Activated CD4-positive, alpha-beta T cell treated with anti-CD3 and anti-CD28 coated beads, Interleukin-2, Interleukin-6, amounts not matched to agents 100 ng/mL and 50 ng/mL, durations not matched to agents 16 hours and 8 hours (primary cell): Measurements from ENCODE around the gene ADGB.
"Not testable (repeated sequence)": the region's sequence is repeated elsewhere in the genome, so short reads cannot be mapped to it uniquely, and the experiment has no call there.

Source experiments
- DNase-seq: peaks from one replicate; pipeline ENCODE4 v3.0.0-alpha.2; 2020

ADGB gene

GRCh38 chr6:146598772-146599405 is at the start of gene ADGB:
Gene ADGB (plus strand): TSS chr6:146598972. CDS start chr6:146599041, 69 bp downstream.
- peak; percentile 16 for DNase-seq

DNA sequence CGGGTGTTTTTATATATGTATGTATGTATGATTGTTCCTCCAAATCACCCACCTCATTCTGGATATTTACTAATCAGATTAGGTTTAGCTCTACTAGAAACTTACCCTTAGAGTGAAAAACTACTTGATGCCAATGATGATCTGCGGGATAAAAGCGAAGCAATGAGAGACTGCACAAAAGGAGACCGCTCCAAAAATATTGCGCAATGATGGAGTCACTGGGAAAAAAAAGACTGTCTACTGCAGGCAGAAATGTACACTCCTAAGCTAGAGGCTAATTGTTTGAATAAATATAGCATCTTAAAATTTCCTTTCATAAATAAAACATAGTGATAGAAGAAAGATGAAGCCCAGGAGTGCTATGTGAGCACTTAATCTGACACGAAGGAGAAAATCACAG is 47.9 kb upstream of the ADGB start:
- no peak for DNase-seq

- DNase-seq, result no peak
These were observed 47.2 kb upstream of the ADGB start for GRCh38 chr6:146551545-146551944.

- no peak for DNase-seq
These were observed 45.2 kb upstream of the ADGB start for GRCh38 chr6:146553377-146554135.

GRCh38 chr6:146560607-146561006 is 38.2 kb upstream of the ADGB start:
- no peak for DNase-seq

- not testable (repeated sequence) for DNase-seq
These were observed 32.1 kb upstream of the ADGB start for GRCh38 chr6:146566661-146567060.

- DNase-seq, result not testable (repeated sequence)
These were observed 30.2 kb upstream of the ADGB start for GRCh38 chr6:146568619-146569018.

GRCh38 chr6:146574211-146574610 is 24.6 kb upstream of the ADGB start:
- no peak for DNase-seq

GRCh38 chr6:146578054-146578453 is 20.7 kb upstream of the ADGB start:
- no peak for DNase-seq

DNA sequence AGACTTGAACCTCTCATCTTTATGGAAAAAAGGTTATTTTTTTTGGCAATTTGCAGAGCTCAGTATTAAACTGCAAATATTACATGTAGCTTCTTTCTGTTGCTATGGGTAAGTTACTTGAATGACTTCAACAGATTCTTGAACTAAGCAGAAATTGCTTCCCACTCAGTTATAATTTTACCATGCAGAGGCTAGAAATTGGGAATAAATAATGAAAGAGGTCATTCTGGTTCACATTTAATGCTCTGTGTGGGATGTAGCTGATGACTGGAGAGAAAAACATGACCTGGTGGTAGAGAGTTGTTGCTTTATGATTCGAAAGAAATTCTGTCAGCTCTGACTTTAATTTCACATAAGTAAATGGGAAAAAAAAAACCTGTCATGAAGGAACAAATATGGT is 16.8 kb upstream of the ADGB start:
- no peak for DNase-seq

- DNase-seq, result no peak
These were observed 15.9 kb upstream of the ADGB start for GRCh38 chr6:146582857-146583256.

- no peak for DNase-seq
These were observed 14.8 kb upstream of the ADGB start for GRCh38 chr6:146583966-146584365.

- no peak for DNase-seq
These were observed 11.3 kb upstream of the ADGB start for GRCh38 chr6:146587459-146587858.

DNA sequence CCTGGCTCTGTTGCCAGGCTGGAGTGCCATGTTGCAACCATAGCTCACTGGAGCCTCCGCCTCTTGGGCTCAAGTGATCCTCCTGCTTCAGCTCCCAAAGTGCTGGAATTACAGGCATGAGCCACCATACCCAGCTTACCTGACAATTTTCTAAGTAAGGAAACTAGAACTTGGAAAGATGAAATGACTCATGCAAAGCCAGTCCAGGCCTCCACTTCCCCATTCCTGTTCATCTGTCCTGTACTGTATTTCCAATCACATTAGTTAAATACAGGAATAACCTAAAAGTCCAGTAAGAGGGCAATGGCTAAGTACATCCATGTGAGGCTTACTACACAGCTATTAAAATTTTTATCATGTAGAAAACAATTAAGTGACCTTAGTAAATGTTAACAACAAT is 8.3 kb upstream of the ADGB start:
- no peak for DNase-seq

GRCh38 chr6:146592451-146592850 is 6.3 kb upstream of the ADGB start:
- DNase-seq, result no peak

DNA sequence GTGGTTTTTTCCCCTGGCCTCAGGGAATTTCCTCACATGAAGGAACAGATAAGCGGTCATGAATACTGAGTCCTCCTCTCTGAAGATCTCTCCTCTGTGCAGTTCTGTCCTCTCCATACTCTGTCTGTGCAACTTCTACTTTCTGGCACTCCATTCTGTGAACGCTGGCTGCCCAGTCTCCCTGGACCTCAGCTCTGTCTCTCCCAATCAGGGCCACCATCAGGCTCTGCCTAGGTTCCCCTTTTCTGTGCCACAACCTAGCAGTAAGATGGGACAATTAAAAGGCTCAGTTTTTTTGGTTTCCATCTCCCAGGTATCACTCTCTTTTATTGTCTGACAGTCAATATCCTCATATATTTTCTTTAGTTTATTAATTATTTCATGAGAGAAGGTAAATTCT is 4.8 kb upstream of the ADGB start:
- DNase-seq, result no peak

DNA sequence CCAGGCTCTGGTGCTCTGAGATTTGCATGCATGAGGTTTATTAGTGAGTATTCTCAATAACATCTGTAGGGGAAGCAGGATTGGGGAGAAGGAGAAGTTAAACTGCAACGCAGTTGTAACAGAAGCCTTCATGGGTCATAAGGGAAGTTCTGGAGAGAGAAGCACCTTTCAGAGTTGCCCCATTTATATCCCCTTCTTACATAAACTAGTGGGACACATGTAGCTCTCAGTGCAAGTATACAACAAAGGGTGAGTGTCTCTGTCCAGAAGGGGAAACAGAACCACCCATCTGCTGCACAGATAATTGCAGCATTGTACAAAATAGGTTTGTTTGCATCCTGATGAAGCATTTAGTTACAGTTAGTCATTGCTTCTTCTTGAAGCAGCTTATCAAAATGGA is 4.3 kb upstream of the ADGB start:
- DNase-seq, result no peak

DNA sequence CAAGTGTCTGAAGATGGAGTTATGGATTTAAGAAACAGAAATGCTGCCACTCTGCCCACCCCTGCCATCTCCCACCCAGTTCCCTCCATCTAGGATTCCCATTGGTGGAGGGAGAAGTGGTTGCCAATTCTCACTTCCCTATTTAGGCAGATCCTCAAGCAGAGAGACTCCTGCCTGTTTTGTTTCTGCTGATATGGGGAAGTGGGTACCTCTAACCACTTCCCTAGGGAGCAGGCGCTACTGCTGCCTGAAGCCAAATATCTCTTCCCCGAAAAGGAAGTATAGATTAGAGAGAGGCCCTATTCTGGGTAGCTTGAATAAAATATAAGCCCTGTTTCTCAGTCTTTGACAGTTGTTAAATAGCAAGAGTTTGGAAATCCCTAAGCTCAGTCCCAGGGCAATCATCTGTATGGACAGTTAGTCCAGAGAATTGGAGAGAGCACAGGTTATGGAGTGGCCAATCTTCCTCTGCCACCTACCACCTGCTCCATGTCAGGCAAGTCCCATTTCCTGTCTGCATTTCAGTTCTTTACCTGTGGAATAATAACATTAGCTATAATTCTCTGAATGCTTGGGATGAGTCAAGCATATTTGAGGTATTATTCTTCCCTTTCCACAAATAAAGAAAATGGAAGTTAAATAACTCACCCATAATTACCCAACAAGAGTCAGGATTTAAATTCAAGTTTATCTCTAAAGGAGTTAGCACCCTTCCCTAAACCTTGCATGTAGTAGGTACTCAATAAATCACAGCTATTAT is 2.6 kb upstream of the ADGB start:
- DNase-seq, result no peak

DNA sequence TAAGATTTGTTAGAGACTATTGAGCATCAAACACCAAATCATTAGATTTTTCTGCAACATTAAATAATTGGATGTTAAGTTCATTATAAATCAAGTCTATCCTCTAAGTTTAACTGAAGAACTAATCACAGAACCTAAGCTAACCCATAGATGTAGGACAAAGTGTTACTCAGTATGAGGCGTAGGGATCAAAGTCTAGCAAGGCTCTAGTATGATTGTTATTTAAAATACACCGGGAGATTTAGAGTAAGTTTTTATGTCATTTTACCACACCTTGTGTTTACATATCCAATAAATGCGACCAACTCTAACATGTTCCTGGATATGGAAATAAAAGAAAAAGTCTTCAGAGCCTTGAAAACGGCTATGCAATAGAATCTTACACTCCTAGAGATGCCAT is 2.6 kb downstream of the ADGB start:
- no peak for DNase-seq

- no peak for DNase-seq
These were observed 3.8 kb downstream of the ADGB start for GRCh38 chr6:146602526-146602925.

DNA sequence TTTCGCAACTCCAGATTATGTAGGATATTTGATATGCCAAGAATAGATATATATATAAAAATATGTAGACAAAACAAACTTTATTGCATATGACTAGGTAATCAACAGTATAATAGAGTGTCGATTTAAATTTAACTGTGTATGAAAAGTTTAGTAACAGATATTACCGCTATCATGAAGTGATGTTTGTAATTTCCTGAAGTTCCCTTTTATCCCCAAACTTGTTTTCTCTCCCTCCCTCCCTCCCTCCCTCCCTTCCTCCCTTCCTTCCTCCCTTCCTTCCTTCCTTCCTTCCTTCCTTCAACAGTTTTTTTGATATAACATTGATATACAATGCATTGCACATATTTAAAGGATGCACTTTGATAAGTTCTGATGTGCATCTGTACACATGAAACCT is 15.2 kb downstream of the ADGB start:
- no peak for DNase-seq

DNA sequence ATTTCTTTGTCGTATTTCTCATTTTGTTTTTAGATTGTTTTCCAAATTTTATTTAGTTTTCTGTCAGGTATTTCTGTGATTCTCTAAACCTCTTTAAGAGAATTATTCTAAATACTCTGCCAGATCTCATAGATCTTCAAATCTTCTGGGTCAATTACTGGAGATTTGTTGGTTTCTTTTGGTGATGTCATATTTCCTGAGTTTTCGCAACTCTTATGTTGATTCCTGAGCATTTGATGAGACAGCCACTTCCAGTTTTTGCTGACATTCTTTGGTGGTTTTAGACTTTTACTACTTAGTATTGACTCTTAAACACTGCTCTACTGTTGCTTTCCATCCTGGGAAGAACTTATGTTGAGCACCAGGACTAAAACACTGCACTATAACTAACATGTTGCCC is 21.9 kb downstream of the ADGB start:
- DNase-seq, result no peak

DNA sequence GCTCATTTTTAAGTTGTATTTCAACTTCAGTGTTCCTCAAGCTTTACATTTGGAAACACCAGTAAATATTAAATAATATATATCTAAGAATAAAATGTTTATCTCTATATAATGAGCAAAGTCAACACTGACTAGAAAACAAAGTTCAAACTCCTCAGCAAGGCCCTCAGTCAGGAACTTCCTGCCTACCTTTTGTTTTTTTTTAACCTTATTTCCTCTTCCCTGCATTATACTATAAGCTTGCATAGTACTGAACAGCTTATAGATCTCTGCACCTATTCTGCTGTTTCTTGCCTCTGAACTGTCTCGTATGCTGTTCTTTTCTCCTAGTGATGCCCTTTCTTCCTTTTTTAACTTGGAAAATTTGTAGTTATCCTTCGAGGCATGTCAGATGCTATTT is 29.6 kb downstream of the ADGB start:
- no peak for DNase-seq

- no peak for DNase-seq
These were observed 35.2 kb downstream of the ADGB start for GRCh38 chr6:146634022-146634421.
